ENCODE results near the gene FBXO45.
"Not testable (repeated sequence)": the region's sequence is repeated elsewhere in the genome, so short reads cannot be mapped to it uniquely, and the experiment has no call there.

The FBXO45 gene

DNA sequence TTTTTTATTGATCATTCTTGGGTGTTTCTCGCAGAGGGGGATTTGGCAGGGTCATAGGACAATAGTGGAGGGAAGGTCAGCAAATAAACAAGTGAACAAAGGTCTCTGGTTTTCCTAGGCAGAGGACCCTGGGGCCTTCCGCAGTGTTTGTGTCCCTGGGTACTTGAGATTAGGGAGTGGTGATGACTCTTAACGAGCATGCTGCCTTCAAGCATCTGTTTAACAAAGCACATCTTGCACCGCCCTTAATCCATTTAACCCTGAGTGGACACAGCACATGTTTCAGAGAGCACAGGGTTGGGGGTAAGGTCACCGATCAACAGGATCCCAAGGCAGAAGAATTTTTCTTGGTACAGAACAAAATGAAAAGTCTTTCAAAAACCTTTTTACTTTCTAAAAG, 51.2 kb downstream of the FBXO45 start:
- not testable (repeated sequence) for DNase-seq

DNA sequence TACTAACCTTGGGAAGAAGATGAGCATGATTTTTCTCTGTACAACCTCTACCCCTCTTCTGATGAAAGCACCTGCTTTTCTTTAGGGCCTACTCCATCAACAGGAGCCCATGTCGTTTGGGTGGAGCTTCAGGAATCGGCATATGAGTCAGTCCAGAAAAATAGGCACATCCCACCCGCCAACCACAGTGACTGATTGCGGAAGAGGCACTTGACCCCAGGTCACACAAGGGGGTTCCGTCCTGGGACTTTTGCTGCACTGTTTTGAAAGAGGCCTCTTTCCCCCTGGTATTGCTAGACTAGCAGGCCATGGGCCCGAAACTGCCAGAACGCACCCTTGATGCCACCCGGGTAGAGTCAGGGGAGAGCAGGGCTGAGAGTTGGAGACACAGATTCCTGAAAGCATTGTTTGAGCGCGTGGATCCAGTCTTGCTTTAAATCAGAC, 51.7 kb downstream of the FBXO45 start:
- no peak for DNase-seq

- DNase-seq, result no peak
These were observed 52.2 kb downstream of the FBXO45 start for GRCh38 chr3:196620684-196621083.

GRCh38 chr3:196621611-196622010, 53.2 kb downstream of the FBXO45 start:
- DNase-seq, result no peak

GRCh38 chr3:196624067-196624790, 55.8 kb downstream of the FBXO45 start:
- no peak for DNase-seq

- no peak for DNase-seq
These were observed 56.4 kb downstream of the FBXO45 start for GRCh38 chr3:196624907-196625306.

DNA sequence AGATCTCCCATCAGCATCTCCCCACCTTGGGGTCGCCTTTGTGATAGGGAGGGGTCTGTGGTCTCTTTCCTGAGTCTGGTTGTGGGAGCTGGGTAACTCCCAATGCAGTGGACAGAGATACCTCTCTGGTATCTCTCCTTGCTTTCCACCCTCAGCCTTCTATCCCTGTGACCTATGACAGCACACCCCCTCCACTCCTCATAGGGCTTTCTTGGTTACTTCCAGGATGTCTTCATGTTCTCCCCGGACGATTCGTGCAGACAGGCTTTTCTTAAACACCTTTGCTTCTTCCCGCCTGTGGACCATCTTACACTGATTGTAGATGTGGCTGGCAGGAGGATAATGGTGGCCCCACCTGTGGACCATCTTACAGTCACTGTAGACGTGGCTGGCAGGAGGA, 56.9 kb downstream of the FBXO45 start:
- no peak for DNase-seq

- DNase-seq, result no peak
These were observed 59.4 kb downstream of the FBXO45 start for GRCh38 chr3:196627918-196628231.

GRCh38 chr3:196629228-196629627, 60.8 kb downstream of the FBXO45 start:
- DNase-seq, result no peak

DNA sequence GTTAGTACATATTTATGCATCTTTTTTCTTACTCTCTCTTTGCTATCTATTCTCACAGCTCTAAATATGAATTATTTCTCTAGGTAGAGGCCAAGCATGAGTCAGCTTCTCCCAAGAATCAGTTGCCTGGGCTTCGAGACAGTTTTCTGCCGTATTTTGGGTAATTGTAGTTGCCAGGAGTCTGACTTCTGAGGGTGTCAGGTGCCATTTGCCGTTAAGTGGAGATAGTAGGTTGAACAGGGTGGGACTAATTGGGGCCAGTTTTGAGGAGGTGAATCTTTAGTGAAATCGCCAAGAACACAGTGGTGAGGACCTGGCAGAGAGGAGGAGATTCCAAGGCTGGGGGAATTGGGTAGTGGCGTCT, 63.2 kb downstream of the FBXO45 start:
- DNase-seq, result no peak

- peak; percentile 67 to 79 (median 72) for DNase-seq
These were observed 63.7 kb downstream of the FBXO45 start for GRCh38 chr3:196632046-196632751.

- DNase-seq, result no peak
These were observed 65.2 kb downstream of the FBXO45 start for GRCh38 chr3:196633555-196634151.

GRCh38 chr3:196634224-196634623, 65.8 kb downstream of the FBXO45 start:
- DNase-seq, result no peak

DNA sequence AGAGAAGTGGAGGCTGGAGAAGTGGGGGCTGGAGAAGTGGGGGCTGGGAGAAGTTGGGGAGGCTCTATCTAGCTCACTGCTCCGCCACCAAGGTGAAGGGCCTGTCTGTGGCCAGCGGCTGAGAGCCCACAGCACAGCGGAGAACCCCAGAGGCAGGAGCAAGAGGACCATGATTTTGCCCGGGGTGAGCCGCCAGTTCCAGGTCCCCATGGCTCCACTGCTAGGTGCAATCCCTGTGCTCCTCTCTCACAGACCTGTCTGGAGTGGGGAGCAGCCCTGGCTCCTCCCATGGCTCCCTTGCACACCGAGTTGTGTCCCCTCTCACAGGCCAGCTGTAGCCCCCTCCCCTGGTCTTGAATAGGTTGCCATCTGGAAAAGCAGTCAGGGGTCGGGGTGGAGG, 66.4 kb downstream of the FBXO45 start:
- DNase-seq, result no peak

- DNase-seq, result no peak
These were observed 68.2 kb downstream of the FBXO45 start for GRCh38 chr3:196636369-196637349.

GRCh38 chr3:196637941-196638340, 69.5 kb downstream of the FBXO45 start:
- DNase-seq, result not testable (repeated sequence)

Data from activated CD4-positive, CD25-positive, alpha-beta regulatory T cell (primary cell).